HTERT RPE-1 (cell line): ENCODE measurements around the gene CCDC137.

Experiments used
- in situ Hi-C: fragments of 300-500 bp; cut with MboI; formaldehyde crosslinking; loops from 4 replicates; pipeline ENCODE4 v1.14.3; 2020; ENCODE audit warnings: low sequenced_read_pairs

The CCDC137 gene

GRCh38 chr17:81700353-81701287 lies 34.1 kb downstream of the CCDC137 start:
- in situ Hi-C loops: no loop called here

- in situ Hi-C loops: no loop called here
These were observed 34.9 kb downstream of the CCDC137 start for GRCh38 chr17:81701288-81702071.

- in situ Hi-C loops: no loop called here
These were observed 36.6 kb downstream of the CCDC137 start, which contains the start of gene MRPL12 for GRCh38 chr17:81702934-81703746. TSS of gene MRPL12 (plus strand) at chr17:81703367. CDS start at chr17:81703502, 135 bp downstream.

GRCh38 chr17:81703747-81704654 lies 37.5 kb downstream of the CCDC137 start:
- in situ Hi-C loops: no loop called here

- in situ Hi-C loops: no loop called here
These were observed 39.1 kb downstream of the CCDC137 start for GRCh38 chr17:81705518-81706231.

- in situ Hi-C loops: no loop called here
These were observed 39.7 kb downstream of the CCDC137 start for GRCh38 chr17:81706232-81706611.

- in situ Hi-C loops: no loop called here
These were observed 40.5 kb downstream of the CCDC137 start for GRCh38 chr17:81706757-81707624.

GRCh38 chr17:81707725-81708646 lies 41.4 kb downstream of the CCDC137 start:
- in situ Hi-C loops: no loop called here

GRCh38 chr17:81708739-81709185 lies 42.2 kb downstream of the CCDC137 start:
- in situ Hi-C loops: no loop called here

GRCh38 chr17:81710514-81711308 lies 44.2 kb downstream of the CCDC137 start:
- in situ Hi-C loops: no loop called here

- in situ Hi-C loops: no loop called here
These were observed 45.4 kb downstream of the CCDC137 start, which contains the start of gene SLC25A10 for GRCh38 chr17:81711814-81712467. TSS of gene SLC25A10 (plus strand) at chr17:81712284. CDS start at chr17:81712427, 143 bp downstream.

GRCh38 chr17:81712468-81713003 lies 46.0 kb downstream of the CCDC137 start:
- in situ Hi-C loops: no loop called here

GRCh38 chr17:81713004-81713555 lies 46.5 kb downstream of the CCDC137 start:
- in situ Hi-C loops: no loop called here

GRCh38 chr17:81713556-81714411 lies 47.2 kb downstream of the CCDC137 start:
- in situ Hi-C loops: no loop called here
